ENCODE data around the gene PRKCH.

The PRKCH gene

DNA sequence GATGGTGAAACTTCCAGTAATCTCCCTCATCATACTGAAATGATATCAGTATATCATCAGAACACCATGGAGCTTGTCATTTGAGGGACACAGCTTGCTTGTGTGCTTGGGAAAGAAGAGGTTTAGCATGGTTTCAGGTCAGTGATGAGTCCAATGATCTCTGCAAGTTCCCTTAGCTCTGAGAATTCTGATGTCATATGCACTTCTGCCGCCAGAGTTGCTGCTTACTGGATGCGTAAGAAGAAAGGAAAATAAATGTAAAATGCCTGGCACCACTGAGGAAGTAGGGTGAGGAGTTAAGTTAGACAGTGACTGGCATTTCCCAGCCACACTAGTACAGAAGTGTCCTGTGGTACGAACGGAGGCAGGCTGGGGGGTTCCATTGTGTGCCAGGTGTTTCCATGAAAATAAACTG, 22.6 kb downstream of the PRKCH start:
- TF ChIP-seq, protein P1, sequence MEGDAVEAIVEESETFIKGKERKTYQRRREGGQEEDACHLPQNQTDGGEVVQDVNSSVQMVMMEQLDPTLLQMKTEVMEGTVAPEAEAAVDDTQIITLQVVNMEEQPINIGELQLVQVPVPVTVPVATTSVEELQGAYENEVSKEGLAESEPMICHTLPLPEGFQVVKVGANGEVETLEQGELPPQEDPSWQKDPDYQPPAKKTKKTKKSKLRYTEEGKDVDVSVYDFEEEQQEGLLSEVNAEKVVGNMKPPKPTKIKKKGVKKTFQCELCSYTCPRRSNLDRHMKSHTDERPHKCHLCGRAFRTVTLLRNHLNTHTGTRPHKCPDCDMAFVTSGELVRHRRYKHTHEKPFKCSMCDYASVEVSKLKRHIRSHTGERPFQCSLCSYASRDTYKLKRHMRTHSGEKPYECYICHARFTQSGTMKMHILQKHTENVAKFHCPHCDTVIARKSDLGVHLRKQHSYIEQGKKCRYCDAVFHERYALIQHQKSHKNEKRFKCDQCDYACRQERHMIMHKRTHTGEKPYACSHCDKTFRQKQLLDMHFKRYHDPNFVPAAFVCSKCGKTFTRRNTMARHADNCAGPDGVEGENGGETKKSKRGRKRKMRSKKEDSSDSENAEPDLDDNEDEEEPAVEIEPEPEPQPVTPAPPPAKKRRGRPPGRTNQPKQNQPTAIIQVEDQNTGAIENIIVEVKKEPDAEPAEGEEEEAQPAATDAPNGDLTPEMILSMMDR (IDR thresholded peaks at IDR 0.05; ENCODE audit: low read depth, low read length), result no peak
- no peak for DNase-seq (ENCODE audit: extremely low read depth, low read depth)

GRCh38 chr14:61344437-61345150, 23.2 kb downstream of the PRKCH start:
- DNase-seq (ENCODE audit: extremely low read depth, low read depth), result no peak
- TF ChIP-seq, protein P1 (IDR thresholded peaks at IDR 0.05; ENCODE audit: low read depth, low read length), result no peak

- TF ChIP-seq, protein P1 (IDR thresholded peaks at IDR 0.05; ENCODE audit: low read depth, low read length), result no peak
- DNase-seq (ENCODE audit: extremely low read depth, low read depth), result no peak
Observed at GRCh38 chr14:61345151-61345482, 23.7 kb downstream of the PRKCH start.

GRCh38 chr14:61346221-61346620, 24.8 kb downstream of the PRKCH start:
- TF ChIP-seq, protein P1 (IDR thresholded peaks at IDR 0.05; ENCODE audit: low read depth, low read length), result no peak
- no peak for DNase-seq (ENCODE audit: extremely low read depth, low read depth)

GRCh38 chr14:61346793-61347192, 25.4 kb downstream of the PRKCH start:
- TF ChIP-seq, protein P1 (IDR thresholded peaks at IDR 0.05; ENCODE audit: low read depth, low read length), result no peak
- DNase-seq (ENCODE audit: extremely low read depth, low read depth), result no peak

DNA sequence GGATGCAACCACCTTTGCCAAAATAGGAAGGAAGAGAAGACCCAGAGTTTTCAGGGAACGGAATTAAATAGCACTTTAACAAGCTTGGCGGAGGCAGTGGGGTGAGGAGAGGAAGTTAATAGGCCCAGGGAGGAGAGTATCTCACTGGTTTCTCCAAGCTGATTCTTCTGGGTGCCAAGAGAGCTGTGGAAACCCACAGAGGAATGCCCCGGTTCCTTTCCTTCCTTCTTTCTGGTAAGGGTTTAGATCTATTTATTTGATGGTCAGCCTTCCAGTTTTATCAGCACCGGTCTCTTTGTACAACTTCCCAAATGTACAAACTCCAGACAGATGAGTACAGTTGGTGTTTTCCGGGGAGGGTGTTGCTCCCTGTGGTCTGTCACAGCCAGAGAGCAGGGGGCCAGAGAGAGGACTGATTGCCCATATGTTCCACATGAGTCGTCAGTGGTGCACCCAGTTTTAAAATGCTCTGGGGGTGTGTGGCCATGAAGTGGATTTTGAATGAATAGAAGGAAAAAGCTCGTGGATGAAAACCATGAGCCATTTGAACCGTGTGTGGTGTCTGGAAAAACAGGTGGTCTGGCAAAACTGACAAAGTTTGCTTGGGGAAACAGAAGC, 26.6 kb downstream of the PRKCH start:
- TF ChIP-seq, protein P1 (IDR thresholded peaks at IDR 0.05; ENCODE audit: low read depth, low read length), result no peak
- no peak for DNase-seq (ENCODE audit: extremely low read depth, low read depth)

- TF ChIP-seq, protein P1 (IDR thresholded peaks at IDR 0.05; ENCODE audit: low read depth, low read length), result no peak
- no peak for DNase-seq (ENCODE audit: extremely low read depth, low read depth)
Observed at GRCh38 chr14:61350427-61351270, 29.3 kb downstream of the PRKCH start.

Measured in AG09319 (cell line).